OCI-M2 (cell line): ENCODE data around the gene VEZF1.

Experiments used
- DNase-seq: peaks from one replicate; lab custom pipeline; 2025; ENCODE audit not compliant: unreplicated experiment; lab: John Stamatoyannopoulos, UW

Gene VEZF1

GRCh38 chr17:57987581-57988300, at the start of gene VEZF1:
Gene VEZF1, minus strand, starts transcription at chr17:57988254. Its CDS starts 143 bp downstream, at chr17:57988111.
- DNase-seq: no peak

- no peak for DNase-seq
Observed at GRCh38 chr17:58032691-58033415, 44.8 kb upstream of the VEZF1 start.

GRCh38 chr17:58028578-58028977, 40.5 kb upstream of the VEZF1 start:
- DNase-seq: no peak

- no peak for DNase-seq
Observed at GRCh38 chr17:58020401-58020800, 32.3 kb upstream of the VEZF1 start.

GRCh38 chr17:58019521-58019920, 31.5 kb upstream of the VEZF1 start:
- DNase-seq: no peak

GRCh38 chr17:58019039-58019438, 31.0 kb upstream of the VEZF1 start:
- DNase-seq: no peak

GRCh38 chr17:58010067-58010799, 22.2 kb upstream of the VEZF1 start:
- no peak for DNase-seq

GRCh38 chr17:58007781-58008706, 20.0 kb upstream of the VEZF1 start:
- no peak for DNase-seq

- DNase-seq: peak; percentile 85
Observed at GRCh38 chr17:58006924-58007780, 19.1 kb upstream of the VEZF1 start, which contains the start of gene SRSF1. Gene SRSF1, minus strand, starts transcription at chr17:58007246. Its CDS starts 109 bp downstream, at chr17:58007137.

GRCh38 chr17:58006560-58006923, 18.5 kb upstream of the VEZF1 start:
- no peak for DNase-seq

GRCh38 chr17:58005728-58006559, 17.9 kb upstream of the VEZF1 start:
- DNase-seq: no peak

GRCh38 chr17:58005031-58005727, 17.1 kb upstream of the VEZF1 start:
- no peak for DNase-seq

- DNase-seq: no peak
Observed at GRCh38 chr17:58004060-58004459, 16.0 kb upstream of the VEZF1 start.

- no peak for DNase-seq
Observed at GRCh38 chr17:58002973-58003372, 14.9 kb upstream of the VEZF1 start.

- no peak for DNase-seq
Observed at GRCh38 chr17:58002154-58002948, 14.3 kb upstream of the VEZF1 start.

- DNase-seq: no peak
Observed at GRCh38 chr17:58001461-58002124, 13.5 kb upstream of the VEZF1 start.

- DNase-seq: no peak
Observed at GRCh38 chr17:57999496-58000017, 11.5 kb upstream of the VEZF1 start.
